NCI-H345 treated with DMSO at 0.1 percent for 48 hours (cell line): ENCODE measurements around the gene CDK18.

ENCODE experiments used
- DNase-seq: peaks from one replicate; lab custom pipeline; 2025; ENCODE audit not compliant: unreplicated experiment; lab: John Stamatoyannopoulos, UW

The CDK18 gene

GRCh38 chr1:205521686-205522085 is 17.2 kb downstream of the CDK18 start:
- DNase-seq = no peak

GRCh38 chr1:205522692-205523091 is 18.2 kb downstream of the CDK18 start:
- DNase-seq = no peak

- no peak for DNase-seq
These were observed 18.9 kb downstream of the CDK18 start for GRCh38 chr1:205523261-205523890.

- DNase-seq = peak; percentile 57
These were observed 19.7 kb downstream of the CDK18 start for GRCh38 chr1:205523891-205524793.

GRCh38 chr1:205524794-205525101 is 20.3 kb downstream of the CDK18 start:
- DNase-seq = no peak

GRCh38 chr1:205525495-205526285 is 21.2 kb downstream of the CDK18 start:
- DNase-seq = no peak

GRCh38 chr1:205526431-205526830 is 22.0 kb downstream of the CDK18 start:
- DNase-seq = no peak

- no peak for DNase-seq
These were observed 23.5 kb downstream of the CDK18 start for GRCh38 chr1:205527931-205528330.

GRCh38 chr1:205528446-205528886 is 24.0 kb downstream of the CDK18 start:
- DNase-seq = no peak

GRCh38 chr1:205528887-205529825 is 24.7 kb downstream of the CDK18 start:
- peak; percentile 41 for DNase-seq

- DNase-seq = no peak
These were observed 25.6 kb downstream of the CDK18 start for GRCh38 chr1:205530116-205530515.

GRCh38 chr1:205531191-205532025 is 26.9 kb downstream of the CDK18 start:
- no peak for DNase-seq

- no peak for DNase-seq
These were observed 27.8 kb downstream of the CDK18 start for GRCh38 chr1:205532026-205532898.

GRCh38 chr1:205532996-205533735 is 28.7 kb downstream of the CDK18 start:
- no peak for DNase-seq

- DNase-seq = no peak
These were observed 29.4 kb downstream of the CDK18 start for GRCh38 chr1:205533748-205534443.

- no peak for DNase-seq
These were observed 30.0 kb downstream of the CDK18 start for GRCh38 chr1:205534444-205534985.

GRCh38 chr1:205535096-205535495 is 30.6 kb downstream of the CDK18 start:
- DNase-seq = no peak
